Activated CD4-positive, alpha-beta T cell treated with anti-CD3 and anti-CD28 coated beads, Interleukin-2, amount 10 ng/mL, durations not matched to agents 24 days and 14 days (primary cell): ENCODE results near the gene PLA2G6. TPM values are rescaled to one million over a fixed set of nuclear protein-coding genes. Genes with fewer than 3 reads are reported as not detected.
A peak's percentile ranks its signal among the peaks of the same experiment; 100 is the strongest.

Experiments
- DNase-seq: peaks from one replicate; pipeline ENCODE4 v3.0.0; 2022
- H3K27ac Mint-ChIP-seq: one replicate; pipeline ENCODE4 v1.8.0; 2022; ENCODE audit warnings: mild to moderate bottlenecking, mixed read lengths
- H3K27me3 Mint-ChIP-seq: one replicate; pipeline ENCODE4 v1.8.0; 2022; ENCODE audit warnings: mixed read lengths
- H3K36me3 Mint-ChIP-seq: one replicate; pipeline ENCODE4 v1.8.0; 2022; ENCODE audit warnings: low read depth, mild to moderate bottlenecking, mixed read lengths
- H3K4me1 Mint-ChIP-seq: one replicate; pipeline ENCODE4 v1.8.0; 2021; ENCODE audit warnings: mixed read lengths
- H3K4me3 Mint-ChIP-seq: one replicate; pipeline ENCODE4 v1.8.0; 2022; ENCODE audit warnings: mild to moderate bottlenecking, moderate library complexity, mixed read lengths
- H3K9me3 Mint-ChIP-seq: one replicate; pipeline ENCODE4 v1.8.0; 2021; ENCODE audit warnings: mixed read lengths
- intact Hi-C: fragments of 100-400 bp; cut with micrococcal nuclease; formaldehyde crosslinking; loops from one replicate; pipeline ENCODE4 v1.15.1; 2023
- total RNA-seq: library from RNA; stranded (reverse); gene quantifications from 2 replicates; pipeline ENCODE4 v1.2.3, GENCODE V29; 2022

The PLA2G6 gene
- total RNA-seq, 1 donor from 2014 or later: 34.3 TPM

DNA sequence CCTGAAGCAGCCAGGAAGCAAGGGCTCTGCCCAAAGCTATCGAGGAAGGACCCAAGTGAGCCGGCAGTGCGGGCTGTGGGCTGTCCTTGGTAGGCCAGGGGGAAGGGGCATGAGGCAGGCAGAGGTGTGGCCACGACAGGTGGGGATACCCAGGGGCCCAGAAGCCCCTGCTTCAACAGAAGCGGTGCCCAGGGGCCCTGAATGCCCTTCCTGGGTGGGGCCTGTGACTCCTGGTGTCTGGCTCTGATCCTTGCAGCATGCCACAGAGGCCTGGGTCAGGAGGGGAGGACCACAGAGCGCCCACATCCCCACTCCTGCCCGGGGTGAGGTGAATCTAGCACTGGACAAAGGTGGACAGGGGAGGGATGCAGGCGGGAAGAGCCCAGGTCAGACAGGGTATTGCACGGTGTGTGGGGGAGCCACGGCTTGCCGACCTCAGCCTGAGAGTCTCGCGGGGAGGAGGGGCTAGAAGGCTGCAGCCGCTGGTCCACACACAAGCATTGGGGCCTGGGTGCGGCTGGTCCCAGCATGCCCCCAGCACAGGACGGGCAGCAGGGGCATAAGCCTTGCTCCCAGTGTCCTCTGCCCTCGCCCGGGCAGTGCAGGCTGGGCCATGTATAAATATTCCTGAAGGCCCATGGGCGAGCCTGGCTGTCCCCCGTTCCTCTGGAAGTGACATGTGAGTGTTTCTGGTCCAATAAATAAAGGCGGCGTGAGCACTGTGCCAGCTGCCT is 39.2 kb upstream of the PLA2G6 start:
- peaks cover 4% of the 10 kb centered on the region for H3K36me3 Mint-ChIP-seq
- DNase-seq: no peak
- H3K4me1 Mint-ChIP-seq: peaks cover 12% of the 10 kb centered on the region
- H3K9me3 Mint-ChIP-seq: no peaks in the 10 kb centered on the region
- intact Hi-C loops: no loop called here
- H3K4me3 Mint-ChIP-seq: no peak overlapping the region
- H3K27me3 Mint-ChIP-seq: no peaks in the 10 kb centered on the region
- H3K27ac Mint-ChIP-seq: no peak overlapping the region

DNA sequence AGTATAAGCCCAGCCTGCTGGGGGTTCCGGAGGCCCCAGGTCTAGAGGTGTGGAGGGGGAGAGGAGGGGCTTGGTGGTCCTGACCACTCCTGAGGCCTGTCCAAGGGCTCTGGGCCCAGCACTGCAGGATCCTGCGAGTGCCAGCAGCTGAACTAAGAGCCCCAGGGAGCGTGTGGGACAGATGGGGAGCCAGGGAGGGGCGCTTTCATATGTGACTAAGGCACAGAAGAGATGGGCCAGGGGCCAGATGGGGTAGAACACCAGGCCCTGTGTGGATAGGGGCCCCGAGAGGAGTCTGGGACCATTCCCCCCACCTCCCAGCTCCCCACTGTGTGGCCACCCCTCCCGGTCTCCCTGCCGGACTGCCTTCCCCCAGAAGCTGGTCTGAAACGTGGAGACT is 38.5 kb upstream of the PLA2G6 start:
- no peaks in the 10 kb centered on the region for H3K27me3 Mint-ChIP-seq
- H3K4me1 Mint-ChIP-seq: peaks cover 12% of the 10 kb centered on the region
- no peak for DNase-seq
- no peak overlapping the region for H3K27ac Mint-ChIP-seq
- intact Hi-C loops: no loop called here
- peaks cover 7% of the 10 kb centered on the region for H3K36me3 Mint-ChIP-seq
- H3K9me3 Mint-ChIP-seq: no peaks in the 10 kb centered on the region
- H3K4me3 Mint-ChIP-seq: no peak overlapping the region

GRCh38 chr22:38219632-38220031 is 38.0 kb upstream of the PLA2G6 start:
- H3K9me3 Mint-ChIP-seq: no peaks in the 10 kb centered on the region
- H3K4me1 Mint-ChIP-seq: peaks cover 15% of the 10 kb centered on the region
- H3K27me3 Mint-ChIP-seq: no peaks in the 10 kb centered on the region
- peaks cover 11% of the 10 kb centered on the region for H3K36me3 Mint-ChIP-seq
- H3K27ac Mint-ChIP-seq: no peak overlapping the region
- H3K4me3 Mint-ChIP-seq: no peak overlapping the region
- intact Hi-C loops: no loop called here
- DNase-seq: no peak

- DNase-seq: peak; percentile 69
- intact Hi-C loops: no loop called here
Observed at GRCh38 chr22:38218661-38219622, 37.3 kb upstream of the PLA2G6 start.

DNA sequence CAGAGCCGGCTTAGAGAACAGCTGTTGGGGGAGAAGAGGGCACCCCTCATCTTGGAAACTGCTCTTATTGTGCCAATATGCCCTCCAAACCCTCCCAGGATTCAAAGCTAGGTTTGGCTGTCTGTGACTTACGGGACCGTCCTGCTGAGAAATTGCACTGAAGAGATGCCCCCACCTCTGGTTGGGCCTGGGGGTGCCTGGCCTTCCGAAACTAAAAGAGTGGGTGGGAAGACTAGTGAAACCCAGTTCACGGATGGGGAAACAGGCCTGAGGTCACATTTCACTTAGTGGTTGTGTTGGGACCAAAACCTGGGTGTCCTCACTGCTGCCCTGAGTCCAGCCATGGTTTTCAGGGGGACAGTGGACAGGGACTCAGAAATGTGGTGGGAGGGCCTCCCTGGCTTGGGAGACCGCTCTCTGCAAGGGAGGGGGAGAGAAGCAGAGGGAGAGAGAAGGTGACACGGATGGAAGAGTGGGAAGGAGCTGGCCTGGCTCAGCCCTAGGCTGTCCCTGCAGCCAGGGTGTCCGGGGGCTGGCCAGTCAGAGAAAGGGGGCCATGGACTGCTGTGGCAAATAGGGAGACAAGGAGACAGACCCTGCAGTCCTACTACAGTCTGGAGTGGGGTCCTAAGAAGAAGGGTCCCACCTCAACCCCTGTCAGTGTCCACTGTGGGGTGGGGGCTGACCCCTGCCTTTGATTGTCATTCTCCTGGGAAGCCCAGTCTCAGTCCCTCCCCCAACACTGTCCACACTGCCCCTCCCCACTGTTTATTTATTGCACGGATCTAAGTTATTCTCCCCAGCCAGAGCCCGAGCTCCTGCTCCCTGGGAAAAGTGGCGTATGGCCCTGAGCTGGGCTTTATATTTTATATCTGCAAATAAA is 33.8 kb upstream of the PLA2G6 start:
- no peak for DNase-seq
- Mint-ChIP-seq H3K9me3 (no peaks in the 10 kb centered on the region), H3K4me1 (peaks cover 24% of the 10 kb centered on the region), H3K27ac (no peak overlapping the region), H3K36me3 (peaks cover 17% of the 10 kb centered on the region), H3K27me3 (no peaks in the 10 kb centered on the region), H3K4me3 (peak overlapping the region; percentile 19)
- intact Hi-C loops: no loop called here

More at GRCh38 chr22:38218661-38219622, 37.3 kb upstream of the PLA2G6 start:
- H3K36me3 Mint-ChIP-seq: peaks cover 11% of the 10 kb centered on the region
- H3K9me3 Mint-ChIP-seq: no peaks in the 10 kb centered on the region
- peak overlapping the region; percentile 37 for H3K27ac Mint-ChIP-seq
- peaks cover 15% of the 10 kb centered on the region for H3K4me1 Mint-ChIP-seq
- H3K4me3 Mint-ChIP-seq: no peak overlapping the region
- H3K27me3 Mint-ChIP-seq: no peaks in the 10 kb centered on the region

DNA sequence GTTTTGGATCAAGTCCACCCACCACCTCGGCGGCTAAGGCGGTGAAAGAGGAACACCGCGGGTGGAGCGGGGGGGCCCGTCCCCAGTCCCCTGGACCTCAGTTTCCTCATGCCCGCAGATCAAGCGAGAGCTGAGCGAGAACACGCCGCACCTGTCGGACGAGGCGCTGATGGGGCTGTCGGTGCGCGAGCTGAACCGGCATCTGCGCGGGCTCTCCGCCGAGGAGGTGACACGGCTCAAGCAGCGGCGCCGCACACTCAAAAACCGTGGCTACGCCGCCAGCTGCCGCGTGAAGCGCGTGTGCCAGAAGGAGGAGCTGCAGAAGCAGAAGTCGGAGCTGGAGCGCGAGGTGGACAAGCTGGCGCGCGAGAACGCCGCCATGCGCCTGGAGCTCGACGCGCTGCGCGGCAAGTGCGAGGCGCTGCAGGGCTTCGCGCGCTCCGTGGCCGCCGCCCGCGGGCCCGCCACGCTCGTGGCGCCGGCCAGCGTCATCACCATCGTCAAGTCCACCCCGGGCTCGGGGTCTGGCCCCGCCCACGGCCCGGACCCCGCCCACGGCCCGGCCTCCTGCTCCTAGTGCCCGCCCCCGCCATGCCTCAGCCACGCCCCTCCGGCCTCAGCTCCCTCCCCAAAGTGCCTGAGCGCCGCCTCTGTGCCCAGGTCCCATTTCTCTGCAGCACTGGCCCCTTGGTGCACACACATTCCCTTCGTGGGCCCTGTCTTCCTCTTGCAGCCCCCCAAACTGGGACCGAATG is 32.8 kb upstream of the PLA2G6 start:
- Mint-ChIP-seq H3K36me3 (peaks cover 19% of the 10 kb centered on the region), H3K9me3 (no peaks in the 10 kb centered on the region), H3K27ac (no peak overlapping the region), H3K27me3 (no peaks in the 10 kb centered on the region), H3K4me3 (peak overlapping the region; percentile 30), H3K4me1 (peaks cover 27% of the 10 kb centered on the region)
- intact Hi-C loops: no loop called here
- peak; percentile 86 for DNase-seq

DNA sequence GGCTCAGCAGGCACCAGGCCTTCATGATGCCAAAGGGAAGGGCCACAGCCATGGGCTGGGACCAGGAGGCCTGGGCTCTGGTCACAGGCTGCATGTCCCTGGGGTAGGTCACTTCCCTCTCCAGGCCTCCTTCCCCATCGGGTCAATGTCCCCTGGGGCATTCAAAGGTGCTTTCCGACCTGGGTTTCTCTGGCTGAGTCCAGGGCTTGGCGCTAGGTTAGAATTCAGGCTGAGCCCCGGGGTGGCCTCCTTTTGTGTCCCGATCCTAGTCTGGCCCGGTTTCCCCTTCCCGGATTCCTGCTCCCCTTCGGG is 32.3 kb upstream of the PLA2G6 start:
- H3K27ac Mint-ChIP-seq: no peak overlapping the region
- intact Hi-C loops: no loop called here
- H3K4me1 Mint-ChIP-seq: peaks cover 22% of the 10 kb centered on the region
- no peak for DNase-seq
- no peaks in the 10 kb centered on the region for H3K27me3 Mint-ChIP-seq
- no peaks in the 10 kb centered on the region for H3K9me3 Mint-ChIP-seq
- H3K36me3 Mint-ChIP-seq: peaks cover 19% of the 10 kb centered on the region
- H3K4me3 Mint-ChIP-seq: no peak overlapping the region

- no peaks in the 10 kb centered on the region for H3K27me3 Mint-ChIP-seq
- H3K36me3 Mint-ChIP-seq: peaks cover 19% of the 10 kb centered on the region
- intact Hi-C loops: no loop called here
- peaks cover 23% of the 10 kb centered on the region for H3K4me1 Mint-ChIP-seq
- DNase-seq: no peak
- no peaks in the 10 kb centered on the region for H3K9me3 Mint-ChIP-seq
- no peak overlapping the region for H3K27ac Mint-ChIP-seq
- no peak overlapping the region for H3K4me3 Mint-ChIP-seq
Observed at GRCh38 chr22:38213319-38213989, 31.8 kb upstream of the PLA2G6 start.

GRCh38 chr22:38212442-38212841 is 30.8 kb upstream of the PLA2G6 start:
- H3K9me3 Mint-ChIP-seq: no peaks in the 10 kb centered on the region
- peaks cover 21% of the 10 kb centered on the region for H3K4me1 Mint-ChIP-seq
- no peak overlapping the region for H3K27ac Mint-ChIP-seq
- no peak overlapping the region for H3K4me3 Mint-ChIP-seq
- peaks cover 19% of the 10 kb centered on the region for H3K36me3 Mint-ChIP-seq
- no peaks in the 10 kb centered on the region for H3K27me3 Mint-ChIP-seq
- DNase-seq: no peak
- intact Hi-C loops: no loop called here

- peaks cover 18% of the 10 kb centered on the region for H3K36me3 Mint-ChIP-seq
- peaks cover 21% of the 10 kb centered on the region for H3K4me1 Mint-ChIP-seq
- no peaks in the 10 kb centered on the region for H3K9me3 Mint-ChIP-seq
- H3K27me3 Mint-ChIP-seq: no peaks in the 10 kb centered on the region
- no peak overlapping the region for H3K27ac Mint-ChIP-seq
- intact Hi-C loops: no loop called here
- DNase-seq: no peak
- no peak overlapping the region for H3K4me3 Mint-ChIP-seq
Observed at GRCh38 chr22:38211556-38211955, 29.9 kb upstream of the PLA2G6 start.

GRCh38 chr22:38208551-38208968 is 26.9 kb upstream of the PLA2G6 start:
- intact Hi-C loops: loop anchor here (10.0 kb wide), 1 partner anchor 94 kb away; the partner anchor contains the start of gene BAIAP2L2
- no peak for DNase-seq
- Mint-ChIP-seq H3K4me1 (peaks cover 35% of the 10 kb centered on the region), H3K9me3 (no peaks in the 10 kb centered on the region), H3K36me3 (peaks cover 9% of the 10 kb centered on the region), H3K27ac (no peak overlapping the region), H3K4me3 (no peak overlapping the region), H3K27me3 (no peaks in the 10 kb centered on the region)

DNA sequence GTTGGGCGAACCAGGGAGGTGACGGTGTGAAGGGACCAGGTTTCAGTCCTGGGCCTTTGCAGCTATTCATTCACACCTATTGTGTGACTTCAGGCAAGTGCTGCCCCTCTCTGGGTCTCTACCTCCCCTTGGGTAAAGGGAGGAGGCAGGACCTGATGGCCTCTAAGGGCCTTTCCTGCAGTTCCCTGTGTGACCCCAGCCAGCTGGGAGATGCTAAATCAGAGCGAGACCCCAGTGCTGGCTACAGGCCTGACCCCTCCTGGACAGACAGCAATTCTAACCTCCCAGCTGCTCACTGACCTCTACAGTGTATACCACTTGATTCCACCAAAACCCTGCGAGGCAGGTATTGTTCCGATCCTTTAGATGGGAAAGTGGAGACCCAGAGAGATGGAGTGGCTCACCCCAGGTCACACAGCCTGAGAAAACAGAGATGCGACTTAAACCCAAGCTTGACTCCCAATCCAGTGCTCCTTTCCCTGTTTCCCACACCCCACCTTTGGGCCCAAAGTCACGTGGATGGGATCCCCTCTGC is 26.3 kb upstream of the PLA2G6 start:
- Mint-ChIP-seq H3K4me1 (peaks cover 32% of the 10 kb centered on the region), H3K9me3 (no peaks in the 10 kb centered on the region), H3K36me3 (peaks cover 5% of the 10 kb centered on the region), H3K4me3 (no peak overlapping the region), H3K27ac (no peak overlapping the region), H3K27me3 (no peaks in the 10 kb centered on the region)
- no peak for DNase-seq
- intact Hi-C loops: loop anchor here (10.0 kb wide), 1 partner anchor 93 kb away; the partner anchor contains the start of gene BAIAP2L2
